ENCODE data around the gene MARCHF10.
A peak's percentile ranks its signal among the peaks of the same experiment; 100 is the strongest.
"Not testable (repeated sequence)": the region's sequence is repeated elsewhere in the genome, so short reads cannot be mapped to it uniquely, and the experiment has no call there.

Gene MARCHF10

GRCh38 chr17:62693616-62694409, 114.3 kb downstream of the MARCHF10 start:
- DNase-seq: no peak

- peak in 1 of 2 donors; percentile 23 for DNase-seq
Measured at GRCh38 chr17:62692721-62693431, 115.2 kb downstream of the MARCHF10 start.

- DNase-seq: no peak
Measured at GRCh38 chr17:62692159-62692651, 115.9 kb downstream of the MARCHF10 start.

- DNase-seq: not testable (repeated sequence)
Measured at GRCh38 chr17:62691589-62691915, 116.6 kb downstream of the MARCHF10 start.

GRCh38 chr17:62690168-62690897, 117.8 kb downstream of the MARCHF10 start:
- no peak for DNase-seq

- DNase-seq: no peak
Measured at GRCh38 chr17:62689441-62690167, 118.5 kb downstream of the MARCHF10 start.

GRCh38 chr17:62688398-62689160, 119.5 kb downstream of the MARCHF10 start:
- DNase-seq: no peak

- DNase-seq: no peak
Measured at GRCh38 chr17:62687997-62688396, 120.1 kb downstream of the MARCHF10 start.

- DNase-seq: no peak
Measured at GRCh38 chr17:62684179-62684578, 123.9 kb downstream of the MARCHF10 start.

GRCh38 chr17:62681939-62682381, 126.2 kb downstream of the MARCHF10 start:
- no peak for DNase-seq

- no peak for DNase-seq
Measured at GRCh38 chr17:62681061-62681938, 126.8 kb downstream of the MARCHF10 start.

GRCh38 chr17:62680541-62681052, 127.5 kb downstream of the MARCHF10 start:
- no peak for DNase-seq

- no peak for DNase-seq
Measured at GRCh38 chr17:62679866-62680377, 128.2 kb downstream of the MARCHF10 start.

- no peak for DNase-seq
Measured at GRCh38 chr17:62678214-62678919, 129.7 kb downstream of the MARCHF10 start.

GRCh38 chr17:62676952-62677596, 131.0 kb downstream of the MARCHF10 start:
- no peak for DNase-seq

GRCh38 chr17:62676231-62676943, 131.7 kb downstream of the MARCHF10 start:
- DNase-seq: no peak

- DNase-seq: no peak
Measured at GRCh38 chr17:62675701-62676100, 132.4 kb downstream of the MARCHF10 start.

- no peak for DNase-seq
Measured at GRCh38 chr17:62675260-62675659, 132.9 kb downstream of the MARCHF10 start.
